Subcutaneous adipose tissue (tissue), 4 donors: ENCODE results near the gene ANXA3. TPM values are rescaled to one million over a fixed set of nuclear protein-coding genes. Genes with fewer than 3 reads are reported as not detected.

ENCODE experiments used
- total RNA-seq, 4 donors: library from RNA; depleted of rRNA; stranded (reverse); fragments of >200 nt; gene quantifications; one replicate each; pipeline ENCODE4 v1.1.0, GENCODE V29; 2016
- TF ChIP-seq, protein P1 (sequence below): fragments of 450-650 bp; IDR thresholded peaks from one replicate; pipeline ENCODE4 v1.5.1; 2016; ENCODE audit warnings: low read depth, mild to moderate bottlenecking, control low read depth, antibody characterized with exemption, moderate library complexity

ANXA3 gene
- total RNA-seq, 4 donors from 2014 or later: 11.4 to 143 (median 66.1) TPM

DNA sequence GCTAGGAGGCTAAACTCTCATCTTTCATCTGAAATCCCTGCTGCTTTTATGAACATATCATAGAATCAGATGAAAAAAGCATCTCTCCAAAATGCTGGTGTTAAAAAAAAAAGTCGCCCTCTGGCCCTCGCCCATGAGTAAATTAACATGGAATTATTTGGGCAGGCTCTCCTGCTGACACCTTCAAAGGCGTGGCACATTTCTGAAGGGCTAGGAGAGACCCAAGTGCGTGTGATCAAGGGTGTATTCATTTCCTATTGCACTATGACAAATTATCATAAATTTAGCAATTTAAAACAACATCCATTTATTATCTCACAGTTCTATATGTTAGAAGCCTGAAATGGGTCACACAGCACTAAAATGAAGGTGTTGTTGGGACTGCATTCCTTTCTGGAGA lies 5.1 kb downstream of the ANXA3 start:
- TF ChIP-seq, protein P1, sequence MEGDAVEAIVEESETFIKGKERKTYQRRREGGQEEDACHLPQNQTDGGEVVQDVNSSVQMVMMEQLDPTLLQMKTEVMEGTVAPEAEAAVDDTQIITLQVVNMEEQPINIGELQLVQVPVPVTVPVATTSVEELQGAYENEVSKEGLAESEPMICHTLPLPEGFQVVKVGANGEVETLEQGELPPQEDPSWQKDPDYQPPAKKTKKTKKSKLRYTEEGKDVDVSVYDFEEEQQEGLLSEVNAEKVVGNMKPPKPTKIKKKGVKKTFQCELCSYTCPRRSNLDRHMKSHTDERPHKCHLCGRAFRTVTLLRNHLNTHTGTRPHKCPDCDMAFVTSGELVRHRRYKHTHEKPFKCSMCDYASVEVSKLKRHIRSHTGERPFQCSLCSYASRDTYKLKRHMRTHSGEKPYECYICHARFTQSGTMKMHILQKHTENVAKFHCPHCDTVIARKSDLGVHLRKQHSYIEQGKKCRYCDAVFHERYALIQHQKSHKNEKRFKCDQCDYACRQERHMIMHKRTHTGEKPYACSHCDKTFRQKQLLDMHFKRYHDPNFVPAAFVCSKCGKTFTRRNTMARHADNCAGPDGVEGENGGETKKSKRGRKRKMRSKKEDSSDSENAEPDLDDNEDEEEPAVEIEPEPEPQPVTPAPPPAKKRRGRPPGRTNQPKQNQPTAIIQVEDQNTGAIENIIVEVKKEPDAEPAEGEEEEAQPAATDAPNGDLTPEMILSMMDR: no peak

DNA sequence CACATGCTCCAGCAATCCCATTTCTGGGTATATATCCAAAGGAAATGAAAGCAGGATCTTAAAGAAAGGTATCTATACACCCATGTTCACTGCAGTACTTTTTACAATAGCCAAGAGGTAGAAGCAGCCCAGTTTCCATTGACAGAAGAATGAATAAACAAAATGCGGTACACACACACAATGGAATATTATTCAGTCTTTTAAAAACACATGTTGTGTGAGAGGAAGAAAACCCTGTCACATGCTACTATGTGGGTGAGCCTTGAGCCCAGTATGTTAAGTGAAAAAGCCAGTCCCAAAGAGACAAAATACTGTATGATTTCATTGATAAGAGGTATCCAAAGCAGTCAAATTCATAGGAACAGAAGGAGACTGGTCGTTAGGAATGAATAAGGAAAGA lies 6.3 kb downstream of the ANXA3 start:
- TF ChIP-seq, protein P1: no peak

DNA sequence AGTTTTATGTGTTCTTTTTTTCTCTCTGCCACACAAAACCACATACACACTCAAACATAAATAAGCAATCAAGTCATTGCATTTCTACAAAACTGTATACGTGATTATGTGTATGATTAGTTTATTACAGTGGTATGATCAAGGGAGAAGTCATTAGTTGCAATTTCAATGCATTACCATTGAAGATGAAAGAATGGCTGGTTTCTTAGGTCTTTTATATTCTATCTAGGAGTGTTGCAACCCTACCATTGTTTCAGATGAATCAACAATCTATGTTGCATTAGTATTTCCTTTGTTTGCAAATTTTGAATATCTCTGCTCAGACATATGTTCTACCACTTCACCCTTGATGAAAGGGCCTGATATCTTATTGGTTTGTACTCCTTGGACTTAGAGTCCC lies 6.8 kb downstream of the ANXA3 start:
- TF ChIP-seq, protein P1: no peak

DNA sequence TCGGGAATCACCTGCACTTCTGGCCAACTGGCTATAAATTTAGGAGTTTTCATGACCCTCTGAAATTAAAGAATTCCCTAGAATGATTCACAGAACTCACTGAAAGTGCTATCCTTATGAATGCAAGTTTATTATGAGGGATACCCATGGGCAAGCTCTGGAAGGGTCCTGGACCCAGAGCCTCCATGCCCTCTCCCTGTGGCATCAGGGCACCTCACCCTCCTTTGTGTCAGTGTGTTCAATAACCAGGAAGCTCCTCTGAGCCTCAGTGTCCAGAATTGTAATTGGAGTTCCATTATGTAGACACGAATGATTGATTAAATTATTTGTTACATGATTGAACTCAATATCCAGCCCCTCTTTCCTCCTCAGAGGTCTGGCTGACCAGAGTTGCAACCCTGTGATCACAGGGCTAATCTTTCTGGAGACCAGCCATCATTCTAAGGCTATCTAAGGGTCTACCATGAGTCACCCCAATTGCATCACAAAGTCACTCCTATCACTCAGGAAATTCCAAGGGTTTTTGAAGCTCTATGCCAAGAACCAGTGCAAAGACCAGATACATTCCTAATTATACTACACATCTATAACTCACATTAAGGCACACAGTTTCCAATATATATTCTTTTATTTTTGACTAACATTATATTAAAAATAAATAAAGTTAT lies 8.9 kb downstream of the ANXA3 start:
- TF ChIP-seq, protein P1: no peak

DNA sequence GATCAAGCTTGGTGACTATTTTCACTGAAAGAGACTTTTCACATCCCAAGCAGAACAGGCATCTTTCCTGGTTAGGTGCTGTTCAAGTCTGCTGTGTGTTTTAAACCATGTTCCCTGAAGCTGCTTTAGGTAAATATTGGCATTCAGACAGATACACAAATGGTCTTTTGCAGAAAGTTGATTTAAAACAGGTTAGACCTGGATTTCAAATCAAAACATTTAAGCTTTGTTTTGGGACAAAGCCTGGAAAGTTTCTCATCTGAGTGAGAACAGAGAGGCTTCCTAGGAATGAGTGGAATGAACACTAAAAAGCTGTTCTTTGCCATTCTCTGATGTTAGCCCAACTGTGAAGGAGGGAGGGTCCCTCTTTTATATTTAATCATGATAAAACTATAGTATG lies 10.1 kb downstream of the ANXA3 start:
- TF ChIP-seq, protein P1: no peak

DNA sequence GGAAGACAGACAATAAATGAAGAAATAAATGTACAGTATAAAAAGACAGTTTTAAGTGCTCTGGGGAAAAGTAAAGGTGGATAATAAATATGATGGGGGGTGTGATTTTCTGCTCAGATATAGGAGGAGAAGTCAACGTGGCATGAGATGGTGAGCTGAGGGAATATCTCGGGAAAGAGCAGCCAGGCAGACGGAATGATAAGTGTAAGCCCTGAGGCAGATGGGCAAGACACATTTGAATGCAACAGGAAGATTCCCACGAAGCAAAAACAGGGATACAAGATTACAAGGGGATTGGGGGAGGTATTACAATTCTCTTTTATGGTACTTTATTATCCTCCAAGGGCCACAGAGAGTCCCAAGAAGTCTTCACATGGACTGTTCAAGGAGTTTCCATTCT lies 11.1 kb downstream of the ANXA3 start:
- TF ChIP-seq, protein P1: no peak

DNA sequence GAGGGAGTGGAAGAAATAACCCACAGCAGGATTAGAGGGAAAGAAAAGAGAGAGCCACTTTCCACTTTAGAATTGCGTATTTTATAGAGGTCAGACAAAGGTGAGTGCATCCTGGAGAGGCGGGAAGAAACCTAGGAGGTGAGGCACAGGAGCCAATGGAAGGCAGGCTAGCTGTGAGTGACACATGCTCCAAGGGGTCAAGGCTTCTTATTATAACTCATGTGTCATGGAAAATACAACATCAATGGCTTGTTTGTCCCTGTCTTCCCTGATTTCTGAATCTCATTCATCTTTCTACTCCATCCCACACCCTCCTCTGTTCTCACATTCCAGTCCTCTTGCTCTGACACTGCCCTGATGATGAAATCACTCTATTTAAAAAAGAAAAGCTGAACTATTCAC lies 14.4 kb downstream of the ANXA3 start:
- TF ChIP-seq, protein P1: no peak
